ENCODE results near the gene FBLN2. TPM values are rescaled to one million over a fixed set of nuclear protein-coding genes. Genes with fewer than 3 reads are reported as not detected.

FBLN2 gene
- polyA plus RNA-seq, 1 donor: 34.2 TPM

DNA sequence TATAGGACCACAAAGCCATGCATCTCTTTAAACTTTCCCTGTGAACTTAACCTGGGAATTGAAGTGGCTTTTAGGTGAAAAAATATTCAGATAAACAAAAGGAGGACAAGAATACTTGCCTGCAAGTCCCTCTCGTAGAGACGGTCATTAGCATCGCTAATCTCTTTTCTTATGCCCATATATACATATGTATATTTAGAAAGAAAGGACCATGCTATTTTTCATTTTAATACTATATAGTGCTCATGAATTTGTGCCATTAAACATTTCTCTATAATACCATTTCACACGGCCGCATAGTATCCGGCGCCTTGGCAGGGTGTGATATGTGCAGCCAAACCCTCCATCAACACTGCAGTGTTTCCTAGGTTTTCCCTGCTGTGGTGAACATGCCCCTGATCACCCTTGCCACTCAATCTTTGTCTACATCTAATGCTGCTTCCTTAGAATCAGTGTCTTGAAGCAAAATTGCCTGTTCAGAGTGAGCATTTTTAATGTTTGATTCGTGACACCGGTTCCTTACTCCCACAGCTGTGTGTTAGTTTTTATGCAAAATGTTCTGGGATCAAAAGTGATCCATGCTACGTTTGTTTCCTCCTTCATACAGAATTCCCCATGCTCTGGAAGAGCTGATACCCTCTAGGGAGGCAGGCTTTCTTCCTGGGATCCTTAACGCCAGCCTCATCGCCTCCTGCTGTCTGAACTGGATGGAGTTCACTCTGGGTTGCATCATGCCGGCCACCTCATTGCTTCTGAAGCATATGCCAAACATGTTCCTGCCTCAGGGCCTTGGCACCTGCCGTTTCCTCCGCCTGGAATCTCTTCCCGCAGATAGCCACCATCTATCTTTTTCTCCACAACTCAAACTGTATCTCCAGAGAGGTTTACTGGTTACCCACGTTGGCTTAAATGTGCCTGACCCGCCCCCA lies 118.1 kb downstream of the FBLN2 start:
- DNase-seq: no peak

DNA sequence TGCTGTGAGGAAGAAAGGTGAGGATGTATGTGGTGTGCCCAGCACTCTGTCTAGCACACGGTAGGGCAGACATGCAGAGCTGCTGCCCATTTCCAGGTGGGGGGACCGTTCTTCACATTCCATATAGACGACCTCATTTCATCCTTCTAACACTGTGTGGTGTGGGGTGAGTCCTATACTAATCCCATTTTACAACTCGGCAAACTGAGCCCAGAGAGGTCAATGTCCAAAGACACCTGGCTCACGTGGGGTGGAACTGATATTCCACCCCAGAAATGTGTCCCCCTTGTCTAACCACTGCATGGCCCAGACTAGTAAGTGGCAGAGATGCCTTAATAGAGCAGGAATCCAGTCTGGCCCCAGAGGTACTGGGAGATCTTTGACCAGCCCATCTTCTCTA lies 119.2 kb downstream of the FBLN2 start:
- no peak for DNase-seq

DNA sequence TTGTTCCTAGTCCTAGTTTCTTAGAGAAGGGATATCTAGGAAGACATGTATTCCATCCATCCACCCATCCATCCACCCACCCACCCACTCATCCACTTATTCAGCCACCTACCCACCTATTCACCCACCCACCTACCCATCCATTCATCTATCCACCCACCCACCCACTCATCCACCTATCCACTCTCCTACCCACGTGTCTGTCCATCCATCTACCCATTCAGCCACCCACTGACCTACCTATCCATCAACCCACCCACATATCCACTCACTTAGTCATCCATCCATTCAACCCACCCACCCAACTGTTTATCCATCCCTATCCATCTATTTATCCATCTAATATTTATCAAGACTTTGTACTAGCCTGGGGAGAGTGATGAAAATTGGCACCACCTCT lies 120.5 kb downstream of the FBLN2 start:
- DNase-seq: no peak

DNA sequence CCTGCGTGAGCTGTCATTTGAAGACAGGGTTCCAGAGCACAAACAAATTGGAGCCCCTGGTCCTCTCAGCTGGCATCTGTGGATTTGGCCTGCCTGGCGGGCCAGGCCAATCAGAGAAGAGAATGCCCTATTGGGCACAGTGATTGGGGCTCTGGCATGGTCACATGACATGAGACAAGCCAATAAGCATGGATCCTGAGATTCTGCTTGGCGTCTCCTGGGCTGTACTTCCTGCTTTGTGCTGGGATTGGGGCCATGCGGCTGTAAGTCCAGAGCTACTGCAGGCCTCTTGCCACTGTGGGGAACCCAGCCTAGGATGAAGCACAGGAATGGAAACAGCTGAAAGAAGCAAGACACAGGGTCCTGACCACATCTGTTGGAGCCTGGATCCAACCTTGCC lies 121.4 kb downstream of the FBLN2 start:
- no peak for DNase-seq

DNA sequence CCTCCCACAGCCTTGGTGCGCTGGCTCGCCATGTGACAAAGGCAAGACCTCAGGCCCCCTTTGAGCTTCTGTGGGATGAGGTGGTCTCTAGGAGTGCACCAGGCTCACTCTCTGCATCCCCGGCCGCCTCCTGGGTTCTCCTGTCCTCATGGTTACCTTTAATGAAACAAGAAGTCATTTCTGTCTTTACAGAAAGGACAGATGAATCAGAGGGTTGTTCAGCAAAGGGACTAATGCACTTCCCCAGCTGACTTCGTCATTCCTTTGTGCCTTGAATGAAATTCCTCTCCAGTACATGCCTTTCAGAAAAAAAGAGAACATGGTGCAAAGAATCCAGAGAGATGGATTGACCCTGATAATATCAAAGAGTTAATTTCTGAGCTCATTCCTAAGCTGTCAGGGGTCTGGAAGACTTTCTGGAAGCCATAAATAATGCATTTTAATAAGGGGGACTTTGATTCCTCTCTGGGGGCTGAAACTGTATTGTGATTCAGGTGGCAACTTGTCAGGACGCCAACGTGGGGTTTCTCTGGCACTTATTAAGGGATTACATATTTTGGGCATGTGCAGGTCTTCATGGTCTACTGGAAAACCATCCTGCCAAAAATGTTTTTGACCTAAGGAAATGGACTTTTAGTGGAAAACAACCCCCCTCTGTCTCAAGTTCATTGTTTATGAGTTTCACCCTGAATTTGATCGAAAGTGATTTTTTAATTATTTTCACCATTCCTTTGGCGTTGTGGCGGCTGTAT lies 122.7 kb downstream of the FBLN2 start:
- no peak for DNase-seq

DNA sequence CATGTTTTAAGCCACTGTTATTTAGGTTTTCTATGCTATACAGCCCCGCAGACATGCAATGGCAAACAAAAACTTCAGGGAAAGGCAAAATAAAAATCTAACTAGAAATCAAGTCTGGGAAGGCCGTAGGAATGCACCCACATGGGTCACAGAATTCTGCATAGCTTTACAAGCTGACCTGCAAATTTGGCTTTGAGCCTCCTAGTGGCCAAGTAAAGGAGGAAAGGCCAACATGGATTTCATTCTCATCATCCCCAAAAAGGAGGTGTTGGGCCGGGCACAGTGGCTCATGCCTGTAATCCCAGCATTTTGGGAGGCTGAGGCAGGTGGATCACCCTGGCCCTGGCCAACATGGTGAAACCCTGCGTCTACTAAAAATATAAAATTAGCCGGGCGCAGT lies 124.3 kb downstream of the FBLN2 start:
- no peak for DNase-seq

DNA sequence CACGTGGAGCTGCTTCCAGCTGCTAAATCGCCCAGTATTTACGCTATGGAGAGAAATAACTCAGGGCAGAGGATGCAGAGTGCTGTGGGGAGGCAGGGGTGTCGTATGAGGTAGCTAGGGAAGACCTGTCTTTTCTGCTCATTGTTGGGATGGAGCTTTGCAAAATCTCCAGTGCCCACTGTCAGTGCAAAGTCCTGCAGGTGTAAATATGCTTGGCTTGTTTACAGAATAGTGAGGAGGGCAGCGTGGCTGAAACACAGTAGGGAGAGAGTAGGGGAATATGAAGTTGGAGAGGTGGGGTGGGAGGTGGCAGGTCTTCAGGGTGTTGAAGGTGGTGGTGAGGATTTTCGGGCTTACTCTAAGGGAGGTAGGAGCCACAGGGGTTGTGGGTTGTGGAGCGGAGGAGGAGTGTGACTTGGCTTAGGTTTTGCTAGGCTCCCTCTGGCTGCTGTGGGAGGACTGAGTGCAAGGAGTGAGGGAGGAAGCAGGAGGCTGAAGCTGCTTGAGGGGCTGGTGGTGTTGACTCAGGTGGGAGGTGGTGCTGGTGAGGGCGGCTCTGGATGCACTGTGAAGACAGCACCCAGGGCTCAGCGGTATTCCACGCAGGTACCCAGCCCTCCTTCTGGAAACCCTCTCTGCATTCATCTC lies 125.7 kb downstream of the FBLN2 start:
- no peak for DNase-seq

DNA sequence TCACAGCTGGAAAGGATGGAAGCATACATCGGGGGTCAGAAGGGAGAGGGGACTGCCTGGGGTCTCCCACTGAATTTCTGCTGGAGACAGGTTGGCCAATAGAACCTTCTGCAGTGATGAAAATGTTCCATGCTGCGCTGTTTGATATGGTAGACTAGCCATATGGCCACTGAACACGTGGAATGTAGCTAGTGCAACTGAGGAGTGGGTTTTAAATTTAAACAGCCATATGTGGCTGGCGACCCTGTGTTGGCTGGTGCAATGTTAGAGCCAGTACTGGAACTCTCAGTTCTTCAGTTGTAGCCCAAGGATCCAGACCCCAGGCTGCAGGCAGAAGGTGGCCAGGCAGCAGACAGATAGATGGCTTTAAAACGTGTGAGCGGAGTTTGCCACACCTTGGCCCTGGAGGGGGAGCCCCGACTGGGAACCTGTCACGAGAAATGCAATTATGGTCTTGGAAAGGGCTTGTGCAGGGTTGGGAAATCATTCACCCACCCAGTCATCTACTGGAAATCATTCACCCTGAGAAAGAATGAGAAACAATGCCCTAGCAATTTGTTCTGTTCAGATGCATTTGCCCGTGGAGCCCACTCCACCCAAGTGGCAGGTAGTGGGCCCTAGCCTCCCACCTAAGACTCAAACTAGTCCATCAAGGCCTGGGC lies 127.6 kb downstream of the FBLN2 start:
- DNase-seq: no peak

DNA sequence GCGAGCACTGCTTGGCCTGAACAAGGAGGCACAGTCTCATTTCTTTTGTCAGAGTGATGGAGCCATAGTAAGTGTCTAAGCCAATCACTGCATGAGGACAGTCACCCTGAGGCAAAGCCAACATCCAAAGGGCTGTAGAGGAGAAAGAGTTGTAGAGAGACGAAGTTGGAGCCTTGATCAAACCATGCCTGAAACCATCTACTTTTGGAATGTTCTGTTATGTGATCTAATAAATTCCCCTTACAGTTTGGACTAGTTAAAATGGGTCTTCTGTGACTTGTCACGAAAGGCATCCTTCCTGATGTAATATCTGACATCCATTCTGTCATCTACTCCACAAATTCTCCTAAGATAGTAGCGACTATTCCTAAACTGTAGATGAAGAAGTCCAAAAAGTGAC lies 128.3 kb downstream of the FBLN2 start:
- no peak for DNase-seq

DNA sequence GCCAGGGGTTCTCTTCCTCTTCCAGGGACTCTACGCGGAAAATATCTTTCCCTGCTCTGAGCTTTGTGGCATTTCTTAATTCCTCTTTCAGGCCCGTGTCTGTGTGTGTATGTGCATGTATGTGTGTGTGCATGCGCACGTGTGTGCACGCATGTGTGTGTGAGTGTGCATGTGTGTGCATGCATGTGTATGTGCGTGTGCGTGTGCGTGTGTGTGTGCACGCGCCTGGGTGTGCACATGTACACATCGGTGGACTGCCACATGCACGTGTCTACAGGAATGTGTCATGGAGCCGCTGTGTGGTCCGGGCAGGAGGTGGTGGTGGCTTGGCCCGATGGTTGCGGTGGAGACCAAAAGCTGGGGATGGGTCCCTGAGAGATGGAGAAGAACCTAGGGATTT lies 133.0 kb downstream of the FBLN2 start:
- DNase-seq: no peak

DNA sequence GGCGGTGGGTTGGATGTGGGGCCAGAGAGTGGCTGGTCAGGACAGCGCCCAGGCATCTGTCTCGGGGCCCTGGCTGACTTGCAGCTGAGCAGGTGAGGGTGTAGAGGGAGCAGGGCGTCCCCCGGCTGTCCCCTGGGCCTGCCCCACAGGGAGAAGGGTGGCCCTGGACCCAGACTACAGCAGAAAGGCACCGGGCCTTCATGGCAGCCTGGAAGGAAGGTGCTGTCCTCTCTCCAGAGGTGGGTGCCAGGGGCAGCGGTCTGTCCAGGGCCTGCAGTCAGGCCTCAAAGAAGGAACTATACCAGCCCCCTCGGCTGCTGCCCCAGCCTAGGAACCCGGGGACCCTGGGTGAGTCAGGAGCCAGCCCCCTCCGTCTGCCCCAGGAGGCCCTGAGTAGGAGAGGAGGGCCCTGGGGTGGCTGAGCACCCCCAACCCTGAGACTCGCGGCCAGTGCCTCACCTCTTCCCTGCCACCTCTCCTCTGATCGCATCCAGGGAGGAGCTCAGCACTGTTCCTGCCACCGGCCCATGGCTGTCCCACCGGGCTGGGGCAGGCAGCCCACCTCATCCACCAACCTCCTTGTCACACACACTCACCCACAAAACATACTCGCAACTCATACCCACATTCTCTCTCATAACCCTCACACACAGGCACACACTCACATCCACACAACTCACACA lies 133.5 kb downstream of the FBLN2 start:
- DNase-seq: no peak

DNA sequence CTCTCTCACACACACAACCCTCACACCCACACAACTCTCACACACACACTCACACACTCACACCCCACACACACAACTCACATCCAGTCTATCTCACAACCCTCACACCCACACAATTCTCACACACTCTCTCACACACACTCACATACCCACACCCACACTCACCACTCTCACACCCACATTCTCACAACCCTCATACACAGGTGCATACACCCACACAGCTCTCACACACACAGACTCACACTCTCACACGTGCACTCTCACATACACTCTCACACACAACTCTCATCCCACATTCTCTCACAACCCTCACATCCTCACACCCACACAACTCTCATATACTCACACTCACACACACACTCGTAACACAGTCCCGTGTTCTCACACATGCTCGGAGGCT lies 134.4 kb downstream of the FBLN2 start:
- DNase-seq: no peak

DNA sequence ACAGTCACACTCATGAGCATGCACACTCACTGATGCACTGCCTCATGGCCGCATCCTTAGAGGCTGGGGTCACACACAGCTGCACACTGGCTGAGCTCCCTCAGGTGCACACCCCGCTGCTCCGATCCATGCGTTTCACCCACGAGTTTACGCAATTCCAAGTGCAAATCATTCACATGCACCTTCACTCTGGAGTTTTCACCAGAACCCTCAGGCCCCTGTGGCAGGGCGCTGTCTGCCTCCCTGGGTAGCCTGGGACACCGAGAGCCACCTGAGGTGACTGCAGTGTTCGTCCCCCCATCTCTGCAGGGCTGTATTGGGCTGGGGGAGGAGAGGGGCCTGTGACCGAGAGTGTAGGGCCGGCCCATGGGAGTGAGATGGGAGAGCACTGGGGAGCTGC lies 134.8 kb downstream of the FBLN2 start:
- no peak for DNase-seq

DNA sequence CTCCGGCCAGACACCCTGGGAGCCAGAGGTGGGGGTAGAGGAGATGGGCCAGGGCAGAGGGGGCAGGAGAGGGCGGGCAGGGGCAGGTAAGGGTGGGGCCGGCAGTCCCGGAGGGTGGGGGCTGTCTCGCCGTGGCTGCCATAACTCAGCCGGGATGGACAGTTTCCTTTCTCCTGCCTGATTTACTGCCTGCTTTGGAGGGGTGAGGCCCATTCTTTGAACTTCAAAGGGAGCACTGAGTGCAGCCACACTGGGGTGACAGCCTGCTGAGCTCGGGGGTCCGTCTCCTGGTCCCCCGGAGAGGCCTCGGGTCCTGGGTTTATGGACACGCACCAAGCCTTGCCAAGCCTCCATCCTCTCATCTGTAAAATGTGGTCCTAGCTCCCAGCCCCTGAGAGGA lies 135.4 kb downstream of the FBLN2 start:
- no peak for DNase-seq

DNA sequence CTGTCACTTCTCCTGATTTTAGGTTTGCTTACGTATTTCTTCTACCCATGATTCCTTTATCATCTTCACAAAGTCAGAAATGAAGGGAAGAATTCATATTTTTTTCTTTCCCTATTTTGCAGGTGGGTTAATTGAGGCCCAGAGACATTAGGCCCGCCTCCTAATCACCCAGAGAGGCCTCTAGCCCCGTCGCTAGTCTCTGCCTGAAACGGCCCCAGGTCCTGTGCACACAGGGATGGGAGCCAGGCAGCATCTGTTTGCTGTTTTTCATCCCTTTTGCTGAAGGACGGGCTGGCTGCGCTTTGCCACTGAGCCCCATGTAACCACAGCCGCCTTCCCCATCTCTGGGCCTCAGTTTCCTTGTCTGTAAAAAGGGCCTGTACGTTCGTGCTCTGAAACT lies 135.9 kb downstream of the FBLN2 start:
- DNase-seq: no peak

DNA sequence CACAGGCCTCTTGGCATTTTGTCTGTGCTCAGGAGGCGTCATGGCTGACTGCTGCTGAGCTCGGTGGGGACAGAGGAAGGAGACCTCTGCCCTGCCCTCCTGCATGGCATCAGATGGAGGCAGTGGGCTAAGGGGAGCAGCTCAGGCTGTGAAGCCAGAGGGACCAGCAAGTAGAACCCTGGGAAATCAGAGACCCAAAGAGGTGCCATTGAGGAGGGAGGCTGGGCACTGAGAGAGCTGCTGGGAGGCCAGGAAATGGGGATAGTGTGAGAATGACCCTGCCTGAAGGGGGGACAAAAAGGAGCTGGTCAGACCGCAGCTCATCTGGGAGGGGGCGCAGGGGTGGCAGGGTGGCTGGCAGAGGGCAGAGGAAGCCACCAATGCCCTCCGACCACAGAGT lies 136.8 kb downstream of the FBLN2 start:
- DNase-seq: no peak

DNA sequence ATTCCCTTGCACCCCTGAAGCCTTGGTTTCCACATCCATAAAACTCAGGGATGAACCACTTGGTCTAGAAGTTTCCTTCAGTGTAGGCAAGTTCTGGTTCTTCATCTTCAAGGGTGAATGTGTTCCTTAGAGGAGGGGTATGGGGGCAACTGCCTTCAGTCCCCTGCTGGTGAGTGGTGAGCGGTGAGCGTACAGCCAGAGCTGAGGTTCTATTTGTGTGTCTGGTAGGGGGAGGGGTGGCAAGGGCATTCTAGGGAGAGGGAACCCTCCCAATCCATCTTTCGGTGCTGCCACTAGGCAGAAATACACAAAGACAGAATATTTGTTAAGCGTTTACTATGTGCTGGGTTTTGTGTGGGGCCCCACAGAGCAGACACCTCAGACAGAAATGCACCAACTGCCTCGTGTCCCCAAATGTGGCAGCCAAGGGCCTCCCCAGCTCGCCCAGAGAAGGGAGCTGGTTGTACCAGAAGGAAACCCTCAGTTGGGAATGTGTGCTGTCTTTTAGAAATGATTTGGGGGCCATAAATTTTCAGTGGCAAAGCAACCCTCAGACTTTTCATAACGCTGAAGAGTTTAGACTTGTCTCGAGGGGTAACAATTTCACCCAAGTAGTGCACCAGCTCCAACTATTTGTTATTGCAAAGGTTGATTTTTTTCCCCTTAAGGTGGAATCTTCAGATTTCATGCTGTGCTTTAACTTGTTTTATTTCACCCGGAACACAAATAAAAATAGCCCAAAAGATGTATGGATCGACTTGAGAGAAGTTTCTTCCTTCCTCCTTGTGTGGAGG lies 137.6 kb downstream of the FBLN2 start:
- DNase-seq: no peak

DNA sequence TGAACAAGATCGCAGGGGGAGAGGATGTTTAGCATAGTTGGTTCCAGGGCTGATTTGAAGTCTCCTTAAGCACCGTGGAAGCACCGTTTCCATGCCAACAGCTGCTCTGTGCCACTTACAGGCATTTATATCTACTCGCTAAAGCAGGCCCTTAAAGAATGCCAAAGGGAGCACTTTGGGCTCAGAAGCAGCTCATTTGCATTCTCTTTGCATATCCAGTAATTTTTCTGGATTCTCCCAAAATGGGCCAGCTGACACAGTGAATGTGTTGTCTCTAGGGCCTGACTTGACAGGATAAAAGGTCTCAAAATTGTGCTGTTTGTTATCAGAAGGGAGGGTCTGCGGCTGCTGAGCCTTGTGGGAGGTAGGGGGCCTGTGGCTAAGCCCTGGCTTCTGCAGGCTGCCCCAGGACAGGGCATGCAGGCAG lies 138.6 kb downstream of the FBLN2 start:
- no peak for DNase-seq
